Posterior cingulate gyrus (tissue), 11 donors: Measurements from ENCODE around the gene USP14.
"Not testable (repeated sequence)": the region's sequence is repeated elsewhere in the genome, so short reads cannot be mapped to it uniquely, and the experiment has no call there.

ENCODE experiments used
- DNase-seq, 10 donors: peaks; one replicate each; pipeline versions ENCODE4 v3.0.0 to v3.0.0-alpha.2; 2020 to 2021; ENCODE audit warnings: mixed read lengths in 3 of 10
- intact Hi-C: fragments of 100-400 bp; cut with DNase I; formaldehyde crosslinking; loops from one replicate; pipeline ENCODE4 v1.15.1; 2023

Gene USP14

GRCh38 chr18:158128-159036 lies at the start of gene USP14:
Gene USP14, plus strand, starts transcription at chr18:158557. Its CDS starts 142 bp downstream, at chr18:158699.
- peak; percentile 93 to 100 (median 98) for DNase-seq
- intact Hi-C loops = loop anchor here (5.0 kb wide), 2 partner anchors 46 to 109 kb away; partner anchors contain the start of gene THOC1

- DNase-seq, intact Hi-C loops: not testable (repeated sequence)
These were observed 49.7 kb upstream of the USP14 start for GRCh38 chr18:108665-109063.

GRCh38 chr18:109130-109921 lies 49.0 kb upstream of the USP14 start:
- intact Hi-C loops = not testable (repeated sequence)

GRCh38 chr18:109922-110261 lies 48.5 kb upstream of the USP14 start:
- peak in 1 of 10 donors; percentile 26 for DNase-seq
- intact Hi-C loops = loop anchor here (5.0 kb wide), 1 partner anchor 47 kb away; the partner anchor contains the start of gene USP14

More at GRCh38 chr18:109130-109921, 49.0 kb upstream of the USP14 start:
- peak in 2 of 10 donors; percentile 8 to 37 for DNase-seq

GRCh38 chr18:110351-111201 lies 47.8 kb upstream of the USP14 start:
- not testable (repeated sequence) for DNase-seq
- intact Hi-C loops = loop anchor here (5.0 kb wide), 1 partner anchor 47 kb away; the partner anchor contains the start of gene USP14

GRCh38 chr18:111306-112014 lies 46.9 kb upstream of the USP14 start:
- intact Hi-C loops = loop anchor here (5.0 kb wide), 1 partner anchor 46 kb away; the partner anchor contains the start of gene USP14
- peak; percentile 38 to 94 (median 68) for DNase-seq

- intact Hi-C loops = loop anchor here (5.0 kb wide), 1 partner anchor 45 kb away; the partner anchor contains the start of gene USP14
- DNase-seq = peak; percentile 18 to 96 (median 44)
These were observed 46.2 kb upstream of the USP14 start for GRCh38 chr18:112015-112733.

- DNase-seq, intact Hi-C loops: not testable (repeated sequence)
These were observed 37.7 kb upstream of the USP14 start for GRCh38 chr18:120539-121260.

- no peak for DNase-seq
- intact Hi-C loops = no loop called here
These were observed 23.3 kb upstream of the USP14 start for GRCh38 chr18:135045-135444.

- intact Hi-C loops = no loop called here
- DNase-seq = no peak
These were observed 21.9 kb upstream of the USP14 start for GRCh38 chr18:136433-136832.

GRCh38 chr18:137327-137726 lies 21.0 kb upstream of the USP14 start:
- intact Hi-C loops = no loop called here
- DNase-seq = no peak

GRCh38 chr18:140670-141266 lies 17.6 kb upstream of the USP14 start:
- intact Hi-C loops = no loop called here
- no peak for DNase-seq

GRCh38 chr18:142624-143296 lies 15.6 kb upstream of the USP14 start:
- intact Hi-C loops, DNase-seq: not testable (repeated sequence)

- intact Hi-C loops = no loop called here
- DNase-seq = no peak
These were observed 9.5 kb upstream of the USP14 start for GRCh38 chr18:148841-149240.

- intact Hi-C loops = no loop called here
- no peak for DNase-seq
These were observed 4.2 kb upstream of the USP14 start for GRCh38 chr18:154151-154550.

- intact Hi-C loops = loop anchor here (5.0 kb wide), 2 partner anchors 43 to 112 kb away; partner anchors contain the start of gene THOC1
- DNase-seq = no peak
These were observed 2.7 kb upstream of the USP14 start for GRCh38 chr18:155688-156087.
